ENCODE measurements around the gene PCDHB8. TPM values are rescaled to one million over a fixed set of nuclear protein-coding genes. Genes with fewer than 3 reads are reported as not detected.
A peak's percentile ranks its signal among the peaks of the same experiment; 100 is the strongest.
"Not testable (repeated sequence)": the region's sequence is repeated elsewhere in the genome, so short reads cannot be mapped to it uniquely, and the experiment has no call there.

The PCDHB8 gene
- polyA plus RNA-seq, 1 experiment, result 0.20 TPM

DNA sequence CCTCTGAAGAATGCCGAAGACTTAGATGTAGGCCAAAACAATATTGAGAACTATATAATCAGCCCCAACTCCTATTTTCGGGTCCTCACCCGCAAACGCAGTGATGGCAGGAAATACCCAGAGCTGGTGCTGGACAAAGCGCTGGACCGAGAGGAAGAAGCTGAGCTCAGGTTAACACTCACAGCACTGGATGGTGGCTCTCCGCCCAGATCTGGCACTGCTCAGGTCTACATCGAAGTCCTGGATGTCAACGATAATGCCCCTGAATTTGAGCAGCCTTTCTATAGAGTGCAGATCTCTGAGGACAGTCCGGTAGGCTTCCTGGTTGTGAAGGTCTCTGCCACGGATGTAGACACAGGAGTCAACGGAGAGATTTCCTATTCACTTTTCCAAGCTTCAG is 37.0 kb downstream of the PCDHB8 start:
- H3K27me3 ChIP-seq (ENCODE audit: control insufficient read depth, insufficient read depth, low read length); DNase-seq (ENCODE audit: low read depth, low spot score); POLR2A ChIA-PET; CTCF ChIA-PET; H3K4me3 ChIP-seq (ENCODE audit: low read depth, low read length); H3K27ac ChIP-seq (ENCODE audit: low read depth, low read length): not testable (repeated sequence)
- H3K9me3 ChIP-seq (ENCODE audit: control insufficient read depth, insufficient read depth, low read length), result peaks cover 26% of the 10 kb centered on the region

DNA sequence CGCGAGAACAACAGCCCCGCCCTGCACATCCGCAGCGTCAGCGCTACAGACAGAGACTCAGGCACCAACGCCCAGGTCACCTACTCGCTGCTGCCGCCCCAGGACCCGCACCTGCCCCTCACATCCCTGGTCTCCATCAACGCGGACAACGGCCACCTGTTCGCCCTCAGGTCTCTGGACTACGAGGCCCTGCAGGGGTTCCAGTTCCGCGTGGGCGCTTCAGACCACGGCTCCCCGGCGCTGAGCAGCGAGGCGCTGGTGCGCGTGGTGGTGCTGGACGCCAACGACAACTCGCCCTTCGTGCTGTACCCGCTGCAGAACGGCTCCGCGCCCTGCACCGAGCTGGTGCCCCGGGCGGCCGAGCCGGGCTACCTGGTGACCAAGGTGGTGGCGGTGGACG is 37.9 kb downstream of the PCDHB8 start:
- H3K4me3 ChIP-seq (ENCODE audit: low read depth, low read length); CTCF ChIA-PET; POLR2A ChIA-PET; H3K27me3 ChIP-seq (ENCODE audit: control insufficient read depth, insufficient read depth, low read length); DNase-seq (ENCODE audit: low read depth, low spot score); H3K27ac ChIP-seq (ENCODE audit: low read depth, low read length): not testable (repeated sequence)
- peaks cover 20% of the 10 kb centered on the region for H3K9me3 ChIP-seq (ENCODE audit: control insufficient read depth, insufficient read depth, low read length)

DNA sequence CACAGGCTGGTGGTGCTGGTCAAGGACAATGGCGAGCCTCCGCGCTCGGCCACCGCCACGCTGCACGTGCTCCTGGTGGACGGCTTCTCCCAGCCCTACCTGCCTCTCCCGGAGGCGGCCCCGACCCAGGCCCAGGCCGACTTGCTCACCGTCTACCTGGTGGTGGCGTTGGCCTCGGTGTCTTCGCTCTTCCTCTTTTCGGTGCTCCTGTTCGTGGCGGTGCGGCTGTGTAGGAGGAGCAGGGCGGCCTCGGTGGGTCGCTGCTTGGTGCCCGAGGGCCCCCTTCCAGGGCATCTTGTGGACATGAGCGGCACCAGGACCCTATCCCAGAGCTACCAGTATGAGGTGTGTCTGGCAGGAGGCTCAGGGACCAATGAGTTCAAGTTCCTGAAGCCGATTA is 38.4 kb downstream of the PCDHB8 start:
- H3K9me3 ChIP-seq (ENCODE audit: control insufficient read depth, insufficient read depth, low read length), result peaks cover 16% of the 10 kb centered on the region
- H3K27me3 ChIP-seq (ENCODE audit: control insufficient read depth, insufficient read depth, low read length); H3K4me3 ChIP-seq (ENCODE audit: low read depth, low read length); H3K27ac ChIP-seq (ENCODE audit: low read depth, low read length); POLR2A ChIA-PET; CTCF ChIA-PET; DNase-seq (ENCODE audit: low read depth, low spot score): not testable (repeated sequence)

DNA sequence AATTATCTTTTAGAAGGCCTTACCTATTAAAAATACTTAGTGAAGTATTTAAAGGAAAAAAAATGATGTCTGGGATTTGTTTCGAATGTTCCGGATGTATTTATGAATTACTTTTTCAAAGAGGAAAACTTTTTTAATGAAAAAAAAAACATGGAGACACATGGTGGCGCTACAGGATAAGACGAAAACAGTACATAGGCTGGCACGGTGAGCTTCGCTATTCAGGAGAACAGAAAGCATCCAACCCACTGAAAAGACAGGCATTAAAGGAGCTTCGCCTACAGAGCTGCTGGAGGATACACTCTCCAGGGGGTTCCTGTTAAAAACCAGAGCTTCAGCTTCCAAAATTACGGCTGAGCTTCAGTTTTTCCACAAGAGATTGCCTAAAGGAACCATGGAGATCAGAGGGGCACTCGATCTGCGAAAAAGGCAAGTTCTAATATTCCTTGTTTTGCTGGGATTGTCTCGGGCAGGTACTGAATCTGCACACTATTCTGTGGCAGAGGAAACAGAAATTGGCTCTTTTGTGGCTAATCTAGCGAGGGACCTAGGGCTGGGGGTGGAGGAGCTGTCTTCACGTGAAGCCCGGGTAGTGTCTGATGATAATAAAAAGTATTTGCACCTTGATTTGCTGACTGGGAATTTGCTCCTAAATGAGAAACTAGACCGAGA is 45.7 kb downstream of the PCDHB8 start, which contains the start of gene PCDHB14:
TSS of gene PCDHB14 (plus strand) at position 232 of the 672 bp plus-strand sequence. CDS start at position 395, 163 bp downstream.
- TF ChIP-seq, protein P1, sequence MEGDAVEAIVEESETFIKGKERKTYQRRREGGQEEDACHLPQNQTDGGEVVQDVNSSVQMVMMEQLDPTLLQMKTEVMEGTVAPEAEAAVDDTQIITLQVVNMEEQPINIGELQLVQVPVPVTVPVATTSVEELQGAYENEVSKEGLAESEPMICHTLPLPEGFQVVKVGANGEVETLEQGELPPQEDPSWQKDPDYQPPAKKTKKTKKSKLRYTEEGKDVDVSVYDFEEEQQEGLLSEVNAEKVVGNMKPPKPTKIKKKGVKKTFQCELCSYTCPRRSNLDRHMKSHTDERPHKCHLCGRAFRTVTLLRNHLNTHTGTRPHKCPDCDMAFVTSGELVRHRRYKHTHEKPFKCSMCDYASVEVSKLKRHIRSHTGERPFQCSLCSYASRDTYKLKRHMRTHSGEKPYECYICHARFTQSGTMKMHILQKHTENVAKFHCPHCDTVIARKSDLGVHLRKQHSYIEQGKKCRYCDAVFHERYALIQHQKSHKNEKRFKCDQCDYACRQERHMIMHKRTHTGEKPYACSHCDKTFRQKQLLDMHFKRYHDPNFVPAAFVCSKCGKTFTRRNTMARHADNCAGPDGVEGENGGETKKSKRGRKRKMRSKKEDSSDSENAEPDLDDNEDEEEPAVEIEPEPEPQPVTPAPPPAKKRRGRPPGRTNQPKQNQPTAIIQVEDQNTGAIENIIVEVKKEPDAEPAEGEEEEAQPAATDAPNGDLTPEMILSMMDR (IDR thresholded peaks at IDR 0.05; ENCODE audit: low read depth, low read length), result no peak
- ChIA-PET CTCF (interaction anchor here (0.9 to 2.7 kb wide), 12 partner anchors 11 to 344 kb away, joined by 3 to 66 read pairs (median 5); partner anchors contain the start of genes PCDHB10, PCDHGB3 and TAF7), POLR2A (no interaction called here)
- no peaks in the 10 kb centered on the region for H3K27me3 ChIP-seq (ENCODE audit: control insufficient read depth, insufficient read depth, low read length)
- no peak within 1 kb of the TSS for H3K27ac ChIP-seq (ENCODE audit: low read depth, low read length)
- H3K4me3 ChIP-seq (ENCODE audit: low read depth, low read length), result peak within 1 kb of the TSS; percentile 33
- DNase-seq (ENCODE audit: low read depth, low spot score), result no peak
- peaks cover 21% of the 10 kb centered on the region for H3K9me3 ChIP-seq (ENCODE audit: control insufficient read depth, insufficient read depth, low read length)

DNA sequence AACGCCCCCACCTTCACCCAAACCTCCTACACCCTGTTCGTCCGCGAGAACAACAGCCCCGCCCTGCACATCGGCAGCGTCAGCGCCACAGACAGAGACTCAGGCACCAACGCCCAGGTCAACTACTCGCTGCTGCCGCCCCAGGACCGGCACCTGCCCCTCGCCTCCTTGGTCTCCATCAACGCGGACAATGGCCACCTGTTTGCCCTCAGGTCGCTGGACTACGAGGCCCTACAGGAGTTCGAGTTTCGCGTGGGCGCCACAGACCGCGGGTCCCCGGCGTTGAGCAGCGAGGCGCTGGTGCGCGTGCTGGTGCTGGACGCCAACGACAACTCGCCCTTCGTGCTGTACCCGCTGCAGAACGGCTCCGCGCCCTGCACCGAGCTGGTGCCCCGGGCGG is 47.3 kb downstream of the PCDHB8 start:
- H3K9me3 ChIP-seq (ENCODE audit: control insufficient read depth, insufficient read depth, low read length), result peaks cover 16% of the 10 kb centered on the region
- CTCF ChIA-PET; DNase-seq (ENCODE audit: low read depth, low spot score); H3K4me3 ChIP-seq (ENCODE audit: low read depth, low read length); H3K27me3 ChIP-seq (ENCODE audit: control insufficient read depth, insufficient read depth, low read length); H3K27ac ChIP-seq (ENCODE audit: low read depth, low read length); POLR2A ChIA-PET: not testable (repeated sequence)

DNA sequence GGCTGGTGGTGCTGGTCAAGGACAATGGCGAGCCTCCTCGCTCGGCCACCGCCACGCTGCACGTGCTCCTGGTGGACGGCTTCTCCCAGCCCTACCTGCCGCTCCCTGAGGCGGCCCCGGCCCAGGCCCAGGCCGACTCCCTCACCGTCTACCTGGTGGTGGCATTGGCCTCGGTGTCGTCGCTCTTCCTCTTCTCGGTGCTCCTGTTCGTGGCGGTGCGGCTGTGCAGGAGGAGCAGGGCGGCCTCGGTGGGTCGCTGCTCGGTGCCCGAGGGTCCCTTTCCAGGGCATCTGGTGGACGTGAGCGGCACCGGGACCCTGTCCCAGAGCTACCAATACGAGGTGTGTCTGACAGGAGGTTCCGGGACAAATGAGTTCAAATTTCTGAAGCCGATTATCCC is 47.8 kb downstream of the PCDHB8 start:
- CTCF ChIA-PET; POLR2A ChIA-PET; H3K27me3 ChIP-seq (ENCODE audit: control insufficient read depth, insufficient read depth, low read length); DNase-seq (ENCODE audit: low read depth, low spot score); H3K4me3 ChIP-seq (ENCODE audit: low read depth, low read length); H3K27ac ChIP-seq (ENCODE audit: low read depth, low read length): not testable (repeated sequence)
- H3K9me3 ChIP-seq (ENCODE audit: control insufficient read depth, insufficient read depth, low read length), result peaks cover 16% of the 10 kb centered on the region

Other genes with a start within 250 kb of the PCDHB8 start
- not detected in 2 replicates for gene PCDHAC2, start 211.3 kb upstream of the PCDHB8 start, polyA plus RNA-seq (2011; rRNA removed)
- not detected in 2 replicates for gene PCDHB1, start 126.4 kb upstream of the PCDHB8 start, polyA plus RNA-seq (2011; rRNA removed)
- 0.86 and 1.1 TPM in 2 replicates for gene PCDHB2, start 83.2 kb upstream of the PCDHB8 start, polyA plus RNA-seq (2011; rRNA removed)
- 0.12 and 0.15 TPM in 2 replicates for gene PCDHB3, start 77.3 kb upstream of the PCDHB8 start, polyA plus RNA-seq (2011; rRNA removed)
- gene PCDHB4, start 56.0 kb upstream of the PCDHB8 start, polyA plus RNA-seq (2011; rRNA removed), result 0.04 and 0.06 TPM in 2 replicates
- gene PCDHB5, start 42.6 kb upstream of the PCDHB8 start, polyA plus RNA-seq (2011; rRNA removed), result 0.68 and 0.72 TPM in 2 replicates
- 0.21 TPM in 2 replicates for gene PCDHB6, start 27.7 kb upstream of the PCDHB8 start, polyA plus RNA-seq (2011; rRNA removed)
- 0.61 and 0.62 TPM in 2 replicates for gene PCDHB7, start 5.1 kb upstream of the PCDHB8 start, polyA plus RNA-seq (2011; rRNA removed)
- 0.45 and 0.66 TPM in 2 replicates for gene PCDHB16, start 4.6 kb downstream of the PCDHB8 start, polyA plus RNA-seq (2011; rRNA removed)
- gene PCDHB9, start 9.4 kb downstream of the PCDHB8 start, polyA plus RNA-seq (2011; rRNA removed), result 0.22 and 0.45 TPM in 2 replicates
- gene PCDHB10, start 14.6 kb downstream of the PCDHB8 start, polyA plus RNA-seq (2011; rRNA removed), result 0.45 and 0.74 TPM in 2 replicates
- 0.16 and 0.25 TPM in 2 replicates for gene PCDHB11, start 21.8 kb downstream of the PCDHB8 start, polyA plus RNA-seq (2011; rRNA removed)
- gene PCDHB12, start 30.9 kb downstream of the PCDHB8 start, polyA plus RNA-seq (2011; rRNA removed), result 0.32 and 0.40 TPM in 2 replicates
- gene PCDHB13, start 36.1 kb downstream of the PCDHB8 start, polyA plus RNA-seq (2011; rRNA removed), result 0.60 and 0.73 TPM in 2 replicates
- 0.98 and 1.1 TPM in 2 replicates for gene PCDHB14, start 45.6 kb downstream of the PCDHB8 start, polyA plus RNA-seq (2011; rRNA removed)
- 0.88 and 0.93 TPM in 2 replicates for gene PCDHB15, start 67.6 kb downstream of the PCDHB8 start, polyA plus RNA-seq (2011; rRNA removed)
- not detected in 2 replicates for gene SLC25A2, start 126.3 kb downstream of the PCDHB8 start, polyA plus RNA-seq (2011; rRNA removed)
- gene TAF7, start 143.0 kb downstream of the PCDHB8 start, polyA plus RNA-seq (2011; rRNA removed), result 60.3 and 71.0 TPM in 2 replicates
- 1.9 and 2.2 TPM in 2 replicates for gene PCDHGA1, start 152.7 kb downstream of the PCDHB8 start, polyA plus RNA-seq (2011; rRNA removed)
- 6.1 and 6.3 TPM in 2 replicates for gene PCDHGA2, start 161.0 kb downstream of the PCDHB8 start, polyA plus RNA-seq (2011; rRNA removed)
- 0.92 and 1.2 TPM in 2 replicates for gene PCDHGA3, start 166.0 kb downstream of the PCDHB8 start, polyA plus RNA-seq (2011; rRNA removed)
- 3.2 TPM in 2 replicates for gene PCDHGB1, start 172.3 kb downstream of the PCDHB8 start, polyA plus RNA-seq (2011; rRNA removed)
- gene PCDHGA4, start 177.2 kb downstream of the PCDHB8 start, polyA plus RNA-seq (2011; rRNA removed), result 6.3 and 7.6 TPM in 2 replicates
- 4.6 and 4.8 TPM in 2 replicates for gene PCDHGB2, start 182.2 kb downstream of the PCDHB8 start, polyA plus RNA-seq (2011; rRNA removed)
- 1.4 and 1.8 TPM in 2 replicates for gene PCDHGA5, start 186.4 kb downstream of the PCDHB8 start, polyA plus RNA-seq (2011; rRNA removed)
- gene PCDHGB3, start 192.5 kb downstream of the PCDHB8 start, polyA plus RNA-seq (2011; rRNA removed), result 3.6 and 4.3 TPM in 2 replicates
- 4.7 and 4.8 TPM in 2 replicates for gene PCDHGA6, start 196.1 kb downstream of the PCDHB8 start, polyA plus RNA-seq (2011; rRNA removed)
- 2.7 TPM in 2 replicates for gene PCDHGA7, start 205.0 kb downstream of the PCDHB8 start, polyA plus RNA-seq (2011; rRNA removed)
- gene PCDHGB4, start 209.9 kb downstream of the PCDHB8 start, polyA plus RNA-seq (2011; rRNA removed), result 10.3 and 10.9 TPM in 2 replicates
- gene PCDHGA8, start 214.8 kb downstream of the PCDHB8 start, polyA plus RNA-seq (2011; rRNA removed), result 0.93 and 1.1 TPM in 2 replicates
- 12.5 TPM in 2 replicates for gene PCDHGB5, start 220.2 kb downstream of the PCDHB8 start, polyA plus RNA-seq (2011; rRNA removed)
- gene PCDHGA9, start 225.0 kb downstream of the PCDHB8 start, polyA plus RNA-seq (2011; rRNA removed), result 6.4 and 8.0 TPM in 2 replicates
- gene PCDHGB6, start 230.2 kb downstream of the PCDHB8 start, polyA plus RNA-seq (2011; rRNA removed), result 3.3 and 3.8 TPM in 2 replicates
- gene PCDHGA10, start 235.2 kb downstream of the PCDHB8 start, polyA plus RNA-seq (2011; rRNA removed), result 9.2 and 11.7 TPM in 2 replicates
- gene PCDHGB7, start 239.9 kb downstream of the PCDHB8 start, polyA plus RNA-seq (2011; rRNA removed), result 16.2 and 17.0 TPM in 2 replicates
- 7.5 and 7.7 TPM in 2 replicates for gene PCDHGA11, start 243.3 kb downstream of the PCDHB8 start, polyA plus RNA-seq (2011; rRNA removed)